GM19043 (cell line): Measurements from ENCODE around the gene CST3.
"Not testable (repeated sequence)": the region's sequence is repeated elsewhere in the genome, so short reads cannot be mapped to it uniquely, and the experiment has no call there.

Experiments
- ATAC-seq: cut with Tn5 transposase; IDR thresholded peaks from one replicate; pipeline ENCODE4 v1.9.1; 2021; ENCODE audit warnings: low read depth; ENCODE audit not compliant: unreplicated experiment

Gene CST3

GRCh38 chr20:23645575-23645974, 7.8 kb upstream of the CST3 start:
- ATAC-seq: no peak

GRCh38 chr20:23644164-23644563, 6.4 kb upstream of the CST3 start:
- no peak for ATAC-seq

- ATAC-seq: no peak
Observed at GRCh38 chr20:23643659-23644058, 5.9 kb upstream of the CST3 start.

GRCh38 chr20:23641936-23642751, 4.4 kb upstream of the CST3 start:
- no peak for ATAC-seq

GRCh38 chr20:23640671-23641667, 3.2 kb upstream of the CST3 start:
- ATAC-seq: no peak

GRCh38 chr20:23640018-23640601, 2.4 kb upstream of the CST3 start:
- ATAC-seq: no peak

- ATAC-seq: no peak
Observed at GRCh38 chr20:23639490-23639958, 1.8 kb upstream of the CST3 start.

- no peak for ATAC-seq
Observed at GRCh38 chr20:23638309-23638708, 554 bp upstream of the CST3 start.

- no peak for ATAC-seq
Observed at GRCh38 chr20:23636908-23637281, 860 bp downstream of the CST3 start.

- no peak for ATAC-seq
Observed at GRCh38 chr20:23636182-23636907, 1.4 kb downstream of the CST3 start.

- not testable (repeated sequence) for ATAC-seq
Observed at GRCh38 chr20:23635768-23636090, 2.0 kb downstream of the CST3 start.

- ATAC-seq: no peak
Observed at GRCh38 chr20:23634985-23635767, 2.6 kb downstream of the CST3 start.

- ATAC-seq: no peak
Observed at GRCh38 chr20:23634044-23634801, 3.5 kb downstream of the CST3 start.

- no peak for ATAC-seq
Observed at GRCh38 chr20:23632711-23633573, 4.8 kb downstream of the CST3 start.

- ATAC-seq: no peak
Observed at GRCh38 chr20:23631981-23632710, 5.6 kb downstream of the CST3 start.

GRCh38 chr20:23631226-23631822, 6.4 kb downstream of the CST3 start:
- no peak for ATAC-seq

- ATAC-seq: no peak
Observed at GRCh38 chr20:23630392-23630849, 7.3 kb downstream of the CST3 start.
